Astrocyte (in vitro differentiated cells and primary cell): ENCODE results near the gene MX2. TPM values are rescaled to one million over a fixed set of nuclear protein-coding genes. Genes with fewer than 3 reads are reported as not detected.

Experiments used
- DNase-seq: peaks from one replicate; pipeline ENCODE4 v3.0.0-alpha.2; 2010; ENCODE audit warnings: low read depth
- FAIRE-seq: peaks from 2 replicates; lab custom pipeline; 2011; peaks lifted over from hg19 to GRCh38; lab: Jason Lieb, UNC
- H2AFZ ChIP-seq: 2 replicates; pipeline ENCODE4 v1.6.0; 2012; ENCODE audit warnings: low read depth, low read length, inconsistent platforms
- H3K27ac ChIP-seq: 2 replicates; pipeline ENCODE4 v1.5.1; 2011; ENCODE audit warnings: low read depth, low read length, inconsistent platforms
- H3K27me3 ChIP-seq: 2 replicates; pipeline ENCODE4 v1.6.0; 2011; ENCODE audit warnings: low read length, inconsistent platforms; ENCODE audit not compliant: insufficient read depth
- H3K36me3 ChIP-seq: 2 replicates; pipeline ENCODE4 v1.5.1; 2011; ENCODE audit warnings: low read length, inconsistent platforms; ENCODE audit not compliant: insufficient read depth
- H3K4me1 ChIP-seq: 2 replicates; pipeline ENCODE4 v1.5.1; 2011; ENCODE audit warnings: low read length, inconsistent platforms; ENCODE audit not compliant: insufficient read depth
- H3K4me2 ChIP-seq: 2 replicates; pipeline ENCODE4 v1.6.0; 2012; ENCODE audit warnings: low read length, inconsistent platforms
- H3K4me3 ChIP-seq: 2 replicates; pipeline ENCODE4 v1.5.1; 2011; ENCODE audit warnings: low read depth, mild to moderate bottlenecking, low read length, inconsistent platforms; ENCODE audit not compliant: insufficient read depth
- H3K79me2 ChIP-seq: 2 replicates; pipeline ENCODE4 v1.6.0; 2012; ENCODE audit warnings: mild to moderate bottlenecking, low read length, inconsistent platforms; ENCODE audit not compliant: insufficient read depth
- H3K9ac ChIP-seq: 2 replicates; pipeline ENCODE4 v1.6.0; 2012; ENCODE audit warnings: mild to moderate bottlenecking, low read length, inconsistent platforms
- H3K9me3 ChIP-seq: 2 replicates; pipeline ENCODE4 v1.5.1; 2012; ENCODE audit warnings: low read depth, mild to moderate bottlenecking, low read length, inconsistent platforms; ENCODE audit not compliant: insufficient read depth
- H4K20me1 ChIP-seq: 2 replicates; pipeline ENCODE4 v1.6.0; 2012; ENCODE audit warnings: low read length, inconsistent platforms; ENCODE audit not compliant: insufficient read depth
- H3K27ac Mint-ChIP-seq: one replicate; pipeline ENCODE4 v1.8.0; 2021; ENCODE audit warnings: mild to moderate bottlenecking, mixed read lengths; ENCODE audit not compliant: unreplicated experiment
- H3K27me3 Mint-ChIP-seq: one replicate; pipeline ENCODE4 v1.8.0; 2021; ENCODE audit warnings: low read depth, mixed read lengths; ENCODE audit not compliant: unreplicated experiment
- H3K36me3 Mint-ChIP-seq: one replicate; pipeline ENCODE4 v1.8.0; 2021; ENCODE audit warnings: low read depth, mixed read lengths; ENCODE audit not compliant: unreplicated experiment
- H3K4me1 Mint-ChIP-seq: one replicate; pipeline ENCODE4 v1.8.0; 2021; ENCODE audit warnings: low read depth, mixed read lengths; ENCODE audit not compliant: unreplicated experiment
- H3K4me3 Mint-ChIP-seq: one replicate; pipeline ENCODE4 v1.8.0; 2021; ENCODE audit warnings: mild to moderate bottlenecking, moderate library complexity, mixed read lengths; ENCODE audit not compliant: unreplicated experiment
- H3K9me3 Mint-ChIP-seq: one replicate; pipeline ENCODE4 v1.8.0; 2021; ENCODE audit warnings: mild to moderate bottlenecking, mixed read lengths; ENCODE audit not compliant: unreplicated experiment
- EZH2 ChIP-seq: IDR thresholded peaks from 2 replicates; pipeline ENCODE4 v1.6.1; 2012; ENCODE audit warnings: mild to moderate bottlenecking, low read length, inconsistent platforms; ENCODE audit not compliant: insufficient read depth
- total RNA-seq: library from RNA; stranded (reverse); gene quantifications from 2 replicates; pipeline ENCODE4 v1.2.1, GENCODE V29; 2021
- TF ChIP-seq, protein P1 (sequence below): IDR thresholded peaks from 2 replicates; pipeline ENCODE4 v1.5.1; 2011; ENCODE audit warnings: low read depth, mild to moderate bottlenecking, inconsistent platforms, low read length, moderate library complexity; ENCODE audit not compliant: insufficient read depth

Gene MX2
- total RNA-seq, 1 donor from 2014 or later: 8.6 TPM

DNA sequence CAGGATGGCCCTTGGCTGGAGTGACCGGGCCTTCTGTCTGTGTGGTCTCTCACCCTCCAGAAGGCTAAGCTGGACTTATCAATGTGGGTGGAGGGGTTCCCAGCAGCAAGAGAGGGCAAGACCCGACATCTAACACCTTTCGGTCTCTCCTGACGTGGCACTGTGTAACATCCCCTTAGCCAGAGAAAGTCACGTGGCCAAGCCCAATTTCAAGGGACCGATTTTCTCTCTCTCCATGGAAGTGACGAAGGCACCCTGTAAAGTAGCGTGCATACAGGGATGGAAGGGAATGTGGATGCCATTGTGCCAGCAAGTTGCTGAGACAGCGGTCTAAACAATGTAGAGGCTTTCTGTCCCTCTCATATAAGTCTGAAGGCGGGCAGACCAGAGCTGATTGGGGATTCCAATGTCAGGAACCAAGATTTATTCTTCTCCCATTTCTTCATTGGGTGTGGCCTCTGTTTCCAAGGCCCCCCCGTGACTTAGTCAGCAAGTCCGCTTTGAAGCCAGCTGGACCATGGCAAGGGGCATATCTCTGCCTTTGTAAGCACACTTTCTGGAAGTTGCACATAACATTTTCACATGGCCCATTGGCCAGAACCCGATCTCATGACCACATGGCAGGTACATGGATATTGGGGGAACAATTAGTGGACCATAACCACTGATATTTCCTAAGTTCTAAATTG lies 76.7 kb downstream of the MX2 start:
- Mint-ChIP-seq H3K36me3 (peaks cover 39% of the 10 kb centered on the region), H3K27ac (no peak overlapping the region), H3K27me3 (no peaks in the 10 kb centered on the region), H3K4me3 (peak overlapping the region; percentile 46), H3K9me3 (peaks cover 8% of the 10 kb centered on the region), H3K4me1 (peaks cover 16% of the 10 kb centered on the region)
- TF ChIP-seq, protein P1, sequence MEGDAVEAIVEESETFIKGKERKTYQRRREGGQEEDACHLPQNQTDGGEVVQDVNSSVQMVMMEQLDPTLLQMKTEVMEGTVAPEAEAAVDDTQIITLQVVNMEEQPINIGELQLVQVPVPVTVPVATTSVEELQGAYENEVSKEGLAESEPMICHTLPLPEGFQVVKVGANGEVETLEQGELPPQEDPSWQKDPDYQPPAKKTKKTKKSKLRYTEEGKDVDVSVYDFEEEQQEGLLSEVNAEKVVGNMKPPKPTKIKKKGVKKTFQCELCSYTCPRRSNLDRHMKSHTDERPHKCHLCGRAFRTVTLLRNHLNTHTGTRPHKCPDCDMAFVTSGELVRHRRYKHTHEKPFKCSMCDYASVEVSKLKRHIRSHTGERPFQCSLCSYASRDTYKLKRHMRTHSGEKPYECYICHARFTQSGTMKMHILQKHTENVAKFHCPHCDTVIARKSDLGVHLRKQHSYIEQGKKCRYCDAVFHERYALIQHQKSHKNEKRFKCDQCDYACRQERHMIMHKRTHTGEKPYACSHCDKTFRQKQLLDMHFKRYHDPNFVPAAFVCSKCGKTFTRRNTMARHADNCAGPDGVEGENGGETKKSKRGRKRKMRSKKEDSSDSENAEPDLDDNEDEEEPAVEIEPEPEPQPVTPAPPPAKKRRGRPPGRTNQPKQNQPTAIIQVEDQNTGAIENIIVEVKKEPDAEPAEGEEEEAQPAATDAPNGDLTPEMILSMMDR: no peak
- TF ChIP-seq EZH2: no peak
- Histone ChIP-seq H3K9ac (no peak overlapping the region), H3K27ac (no peak overlapping the region), H3K4me1 (no peaks in the 10 kb centered on the region), H3K79me2 (no peaks in the 10 kb centered on the region), H2AFZ (no peak overlapping the region), H3K36me3 (no peaks in the 10 kb centered on the region), H3K27me3 (no peaks in the 10 kb centered on the region), H3K9me3 (no peaks in the 10 kb centered on the region), H3K4me2 (no peak overlapping the region), H4K20me1 (no peaks in the 10 kb centered on the region), H3K4me3 (no peak overlapping the region)
- FAIRE-seq (no peak), DNase-seq (no peak)

DNA sequence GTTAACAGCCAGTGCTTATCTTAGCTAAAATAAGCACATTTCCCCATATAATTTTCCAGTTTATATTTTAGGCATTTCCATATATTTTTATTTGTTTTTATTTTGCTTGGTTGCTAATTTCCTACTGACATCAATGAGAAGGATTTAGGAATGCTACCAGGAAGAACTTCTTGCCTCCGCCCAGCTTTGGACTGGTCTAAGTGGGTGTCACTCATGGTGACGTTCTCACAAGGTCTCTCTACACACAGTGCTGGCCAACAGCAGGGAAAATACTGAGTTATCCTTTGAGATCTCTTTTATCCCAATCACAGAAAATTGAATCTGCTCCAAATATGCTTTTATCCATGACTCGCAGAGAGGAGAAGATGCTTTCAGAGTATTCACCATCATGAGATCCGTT lies 77.4 kb downstream of the MX2 start:
- Mint-ChIP-seq H3K4me3 (no peak overlapping the region), H3K27me3 (no peaks in the 10 kb centered on the region), H3K27ac (no peak overlapping the region), H3K4me1 (peaks cover 13% of the 10 kb centered on the region), H3K9me3 (peaks cover 8% of the 10 kb centered on the region), H3K36me3 (peaks cover 39% of the 10 kb centered on the region)
- no peak overlapping the region for H3K4me3 ChIP-seq
- no peak for TF ChIP-seq EZH2
- TF ChIP-seq, protein P1: no peak
- H3K9ac ChIP-seq: no peak overlapping the region
- H3K4me2 ChIP-seq: no peak overlapping the region
- no peaks in the 10 kb centered on the region for H3K36me3 ChIP-seq
- no peaks in the 10 kb centered on the region for H3K4me1 ChIP-seq
- no peaks in the 10 kb centered on the region for H3K79me2 ChIP-seq
- no peak overlapping the region for H2AFZ ChIP-seq
- H3K9me3 ChIP-seq: no peaks in the 10 kb centered on the region
- DNase-seq: no peak
- no peaks in the 10 kb centered on the region for H3K27me3 ChIP-seq
- no peaks in the 10 kb centered on the region for H4K20me1 ChIP-seq
- H3K27ac ChIP-seq: no peak overlapping the region
- no peak for FAIRE-seq

DNA sequence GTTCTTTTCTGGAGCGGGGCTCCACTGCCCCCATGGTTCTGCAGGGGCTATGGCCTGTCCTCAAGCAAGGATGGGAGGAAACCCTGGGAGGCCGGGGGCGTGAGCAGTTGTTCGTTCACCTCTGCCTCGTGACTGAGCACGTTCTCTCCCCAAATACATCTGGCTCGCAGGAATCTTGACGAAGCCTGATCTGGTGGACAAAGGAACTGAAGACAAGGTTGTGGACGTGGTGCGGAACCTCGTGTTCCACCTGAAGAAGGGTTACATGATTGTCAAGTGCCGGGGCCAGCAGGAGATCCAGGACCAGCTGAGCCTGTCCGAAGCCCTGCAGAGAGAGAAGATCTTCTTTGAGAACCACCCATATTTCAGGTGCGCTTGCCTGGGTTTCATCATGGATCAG lies 79.7 kb downstream of the MX2 start:
- Histone ChIP-seq H3K4me2 (no peak overlapping the region), H3K9ac (no peak overlapping the region), H3K9me3 (no peaks in the 10 kb centered on the region), H3K4me1 (no peaks in the 10 kb centered on the region), H4K20me1 (no peaks in the 10 kb centered on the region), H2AFZ (no peak overlapping the region), H3K27me3 (no peaks in the 10 kb centered on the region), H3K79me2 (no peaks in the 10 kb centered on the region), H3K27ac (no peak overlapping the region), H3K4me3 (no peak overlapping the region), H3K36me3 (no peaks in the 10 kb centered on the region)
- DNase-seq: no peak
- peaks cover 10% of the 10 kb centered on the region for H3K4me1 Mint-ChIP-seq
- no peak for FAIRE-seq
- H3K9me3 Mint-ChIP-seq: no peaks in the 10 kb centered on the region
- H3K27me3 Mint-ChIP-seq: no peaks in the 10 kb centered on the region
- TF ChIP-seq, protein P1: no peak
- no peak for TF ChIP-seq EZH2
- peaks cover 39% of the 10 kb centered on the region for H3K36me3 Mint-ChIP-seq
- peak overlapping the region; percentile 38 for H3K27ac Mint-ChIP-seq
- no peak overlapping the region for H3K4me3 Mint-ChIP-seq
